GM18505 (cell line): ENCODE measurements around the gene SLC16A7.

Experiments
- ATAC-seq: cut with Tn5 transposase; IDR thresholded peaks from one replicate; pipeline ENCODE4 v1.9.1; 2021; ENCODE audit not compliant: unreplicated experiment
- POLR2A ChIP-seq: IDR thresholded peaks from 4 replicates; pipeline ENCODE4 v1.6.1; 2011; ENCODE audit warnings: borderline replicate concordance; ENCODE audit not compliant: insufficient read depth, insufficient read length; ENCODE audit errors: extremely low read depth

SLC16A7 gene

DNA sequence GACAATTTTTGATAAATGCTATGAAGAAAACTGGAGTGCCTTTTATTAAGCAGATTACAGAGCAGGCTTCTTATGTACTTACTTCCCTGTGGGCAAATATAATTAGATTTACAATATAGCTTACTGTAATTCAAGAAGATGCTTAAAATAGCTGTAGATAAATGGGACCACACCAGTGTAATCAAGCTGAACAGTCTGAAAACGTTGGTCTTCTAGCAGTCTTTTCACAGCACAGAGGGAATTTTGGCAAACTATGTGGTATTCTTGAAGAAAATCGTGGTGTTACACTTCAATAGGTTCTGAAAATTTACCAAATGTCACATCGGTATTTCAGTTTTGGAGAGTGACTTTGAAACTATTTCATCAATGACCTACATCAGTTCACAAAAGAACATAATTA is 47.7 kb downstream of the SLC16A7 start:
- no peak for ATAC-seq
- no peak for TF ChIP-seq POLR2A

DNA sequence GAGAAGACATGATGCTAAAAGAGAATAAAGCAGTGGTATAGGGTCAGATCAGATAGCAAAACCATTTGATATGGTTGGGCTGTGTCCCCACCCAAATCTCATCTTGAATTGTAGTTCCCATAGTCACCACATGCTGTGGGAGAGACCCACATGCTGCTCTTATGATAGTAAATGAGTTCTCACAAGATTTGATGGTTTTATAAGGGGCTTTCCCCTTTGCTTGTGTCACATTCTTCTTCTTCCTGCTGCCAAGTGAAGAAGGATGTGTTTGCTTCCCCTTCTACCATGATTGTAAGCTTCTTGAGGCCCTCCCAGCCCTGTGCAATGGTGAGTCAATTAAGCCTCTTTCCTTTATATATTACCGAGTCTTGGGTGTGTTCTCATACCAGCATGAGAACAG is 49.4 kb downstream of the SLC16A7 start:
- TF ChIP-seq POLR2A = no peak
- ATAC-seq = no peak

DNA sequence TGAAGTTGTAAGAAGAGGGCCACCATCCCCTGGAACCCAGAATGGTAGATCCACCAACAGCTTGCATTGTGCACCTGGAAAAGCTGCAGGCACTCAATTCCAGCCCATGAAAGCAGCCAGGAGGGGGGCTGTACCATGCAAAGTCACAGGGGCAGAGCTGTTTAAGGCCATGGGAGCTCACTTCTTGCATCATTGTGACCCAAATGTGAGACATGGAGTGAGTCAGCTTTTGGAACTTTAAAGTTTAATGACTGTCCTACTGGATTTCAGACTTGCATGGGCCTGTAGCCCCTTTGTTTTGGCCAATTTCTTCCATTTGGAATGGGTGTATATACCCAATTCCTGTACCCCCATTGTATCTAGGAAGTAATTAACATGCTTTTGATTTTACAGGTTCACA is 50.8 kb downstream of the SLC16A7 start:
- no peak for TF ChIP-seq POLR2A
- no peak for ATAC-seq

DNA sequence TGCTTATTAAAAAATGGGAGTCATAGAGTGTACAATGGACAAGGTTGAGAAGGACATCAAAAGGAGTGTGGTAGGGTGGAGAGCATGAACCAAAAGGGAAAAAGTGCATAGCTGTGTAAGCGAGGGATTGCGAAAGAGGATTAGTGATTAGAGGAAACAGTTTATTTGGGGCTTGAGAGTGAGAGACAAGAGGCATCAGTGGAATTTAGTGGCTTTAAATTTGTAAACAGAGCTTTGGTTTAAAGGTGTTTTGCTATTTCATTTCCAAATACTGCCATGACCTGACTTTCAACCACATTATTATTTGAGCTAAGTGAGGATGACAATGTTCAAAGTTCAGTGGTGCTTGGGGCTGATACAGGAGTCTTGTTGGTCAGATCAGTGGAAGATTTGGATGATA is 53.4 kb downstream of the SLC16A7 start:
- TF ChIP-seq POLR2A = no peak
- ATAC-seq = no peak

DNA sequence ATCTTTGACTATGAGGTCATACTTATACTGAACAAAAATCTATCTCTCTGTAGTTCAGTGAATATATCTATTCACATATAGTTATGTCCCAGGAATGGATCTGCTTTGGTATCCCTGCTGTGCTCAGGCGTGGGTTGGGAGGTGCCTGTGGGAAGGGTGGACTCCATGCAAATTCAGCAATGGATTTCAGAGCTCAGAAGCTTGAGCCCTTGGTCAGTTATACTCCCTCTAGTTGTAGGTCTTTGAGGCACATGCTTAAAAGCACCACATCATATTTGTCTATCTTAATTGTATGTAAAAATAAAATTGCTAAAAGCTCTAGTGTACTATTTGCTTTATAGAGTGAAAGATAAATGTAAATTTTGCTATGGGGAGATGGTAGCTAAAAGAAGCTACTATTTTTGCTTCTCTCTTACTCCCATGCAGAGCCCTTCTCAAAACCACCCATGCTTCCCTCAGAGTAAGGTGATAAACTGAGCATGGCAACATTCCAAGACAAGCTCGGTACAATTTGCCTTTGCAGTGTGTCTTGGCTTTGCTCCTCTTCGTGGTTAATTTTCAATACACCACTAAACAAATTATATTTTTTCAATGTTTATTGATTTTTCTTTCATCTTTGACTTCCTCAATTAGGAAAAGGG is 54.9 kb downstream of the SLC16A7 start:
- ATAC-seq = no peak
- no peak for TF ChIP-seq POLR2A

DNA sequence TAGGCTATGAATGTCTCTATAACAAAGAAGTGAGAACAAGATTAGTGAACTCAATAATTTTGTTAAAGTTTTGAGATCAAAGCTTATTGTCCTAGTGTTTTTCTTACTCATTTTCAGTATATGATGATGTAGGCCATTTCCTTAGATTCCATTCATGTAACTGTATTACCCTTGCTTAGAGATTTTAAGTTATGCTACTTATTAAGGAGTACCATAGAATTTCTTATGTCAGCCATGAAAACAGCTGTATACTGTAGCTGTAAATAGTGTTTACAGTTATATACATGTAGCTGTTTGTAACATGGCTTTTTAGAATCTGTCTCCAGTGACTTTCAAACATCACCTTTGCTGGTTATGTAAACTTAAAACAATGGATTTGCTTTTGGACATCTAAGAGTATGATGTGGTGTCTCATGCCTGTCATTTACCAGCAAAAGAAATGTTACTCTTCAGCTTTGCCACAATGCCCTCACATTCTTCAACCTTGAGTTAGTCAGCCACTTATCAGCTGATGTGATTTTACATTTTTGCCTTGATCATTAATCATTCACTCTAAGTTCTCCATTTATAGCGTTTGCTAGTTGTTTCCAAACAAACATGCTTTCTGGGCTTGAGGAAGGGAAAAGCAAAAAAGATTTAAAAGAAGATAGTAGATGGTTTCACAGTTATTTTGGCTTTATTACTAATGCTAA is 55.5 kb downstream of the SLC16A7 start:
- ATAC-seq = no peak
- no peak for TF ChIP-seq POLR2A

DNA sequence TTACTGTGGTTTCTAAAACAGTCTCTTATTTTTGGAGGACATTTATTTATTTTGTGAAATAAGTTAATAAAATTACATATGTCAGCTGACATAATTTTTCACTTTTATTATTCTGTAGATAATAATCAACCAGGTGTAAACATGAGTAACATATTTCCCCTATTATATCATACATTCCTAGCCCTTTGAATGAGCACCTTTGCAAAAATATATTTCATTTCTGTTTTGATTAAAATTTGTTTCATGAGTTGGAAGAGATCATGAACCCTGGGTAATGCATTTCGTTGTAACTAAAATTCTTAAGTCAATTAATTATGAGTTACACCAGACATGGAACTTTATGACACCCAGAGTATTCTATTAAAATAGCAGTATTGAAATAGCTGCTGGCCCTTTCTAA is 56.3 kb downstream of the SLC16A7 start:
- no peak for TF ChIP-seq POLR2A
- ATAC-seq = no peak

DNA sequence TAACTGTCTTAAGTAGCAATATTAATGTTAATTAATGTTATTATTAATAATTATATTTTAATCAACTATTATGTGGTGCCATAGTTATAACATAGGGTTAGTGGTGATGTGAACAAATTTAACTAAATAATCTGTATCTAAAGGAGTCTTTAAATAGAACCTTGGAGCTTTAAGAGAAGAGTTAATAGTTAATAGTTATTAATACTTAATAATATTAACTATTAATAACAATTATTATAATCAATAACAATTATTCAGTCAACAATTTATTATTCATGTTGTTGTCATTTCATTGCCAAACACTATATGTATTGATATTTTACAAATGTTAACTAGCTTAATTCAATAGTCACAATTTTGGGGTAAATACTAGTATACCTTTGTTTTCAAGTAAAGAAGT is 58.2 kb downstream of the SLC16A7 start:
- TF ChIP-seq POLR2A = no peak
- no peak for ATAC-seq

DNA sequence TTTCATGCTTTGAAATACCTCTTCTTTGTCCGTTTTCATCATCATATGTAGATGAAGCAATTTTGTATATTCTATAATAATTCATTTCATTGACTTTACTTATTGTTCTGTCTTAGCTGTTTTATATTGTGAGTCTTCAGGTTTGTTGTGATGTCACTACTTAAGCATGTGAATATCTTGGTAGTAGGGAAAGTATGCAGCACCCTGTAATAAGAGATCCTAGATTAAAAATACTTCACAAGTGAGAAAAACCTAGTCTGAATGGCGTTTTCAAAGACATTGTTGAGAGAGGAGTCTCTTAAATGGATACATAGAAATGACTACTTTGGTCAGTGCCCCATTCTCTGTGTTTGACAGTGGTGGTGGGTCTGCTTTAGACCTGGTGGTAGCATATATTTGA is 61.4 kb downstream of the SLC16A7 start:
- no peak for ATAC-seq
- TF ChIP-seq POLR2A = no peak

DNA sequence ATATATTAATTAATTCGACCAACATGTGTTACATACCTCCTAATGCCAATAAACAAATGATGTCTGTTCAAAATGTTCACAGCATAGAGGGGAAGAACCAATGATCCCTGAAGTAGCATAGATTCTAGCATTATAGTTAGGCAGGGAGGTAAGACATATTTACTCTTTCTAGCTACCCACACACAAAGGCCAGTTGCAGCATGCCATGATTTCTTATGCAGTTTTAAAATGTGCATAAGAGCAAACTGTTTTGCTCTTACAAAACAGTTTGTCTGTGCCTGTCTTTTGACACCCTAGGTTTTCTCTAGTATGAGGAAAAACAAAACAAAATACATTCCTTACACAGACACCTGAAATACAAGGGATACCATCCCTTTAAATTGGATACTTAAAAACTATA is 61.9 kb downstream of the SLC16A7 start:
- no peak for ATAC-seq
- no peak for TF ChIP-seq POLR2A

DNA sequence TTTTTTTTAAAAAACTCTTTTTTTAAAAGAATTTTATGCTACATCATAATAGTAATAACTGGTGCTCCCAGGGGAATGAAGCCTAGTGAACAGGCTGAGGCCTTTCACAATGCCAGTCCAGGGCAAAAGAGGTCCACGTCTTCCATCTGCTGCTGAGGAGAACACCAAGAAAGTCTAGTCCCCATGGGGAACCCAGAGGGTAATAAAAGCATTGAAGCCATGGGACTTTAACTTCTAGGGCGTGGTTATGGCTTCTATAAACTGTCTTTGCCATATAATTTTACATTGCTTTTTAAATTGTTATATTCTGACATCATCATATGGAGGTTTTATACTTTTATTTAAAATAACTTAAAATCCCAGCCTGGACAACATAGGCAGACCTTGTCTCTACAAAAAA is 64.3 kb downstream of the SLC16A7 start:
- TF ChIP-seq POLR2A = no peak
- ATAC-seq = no peak

DNA sequence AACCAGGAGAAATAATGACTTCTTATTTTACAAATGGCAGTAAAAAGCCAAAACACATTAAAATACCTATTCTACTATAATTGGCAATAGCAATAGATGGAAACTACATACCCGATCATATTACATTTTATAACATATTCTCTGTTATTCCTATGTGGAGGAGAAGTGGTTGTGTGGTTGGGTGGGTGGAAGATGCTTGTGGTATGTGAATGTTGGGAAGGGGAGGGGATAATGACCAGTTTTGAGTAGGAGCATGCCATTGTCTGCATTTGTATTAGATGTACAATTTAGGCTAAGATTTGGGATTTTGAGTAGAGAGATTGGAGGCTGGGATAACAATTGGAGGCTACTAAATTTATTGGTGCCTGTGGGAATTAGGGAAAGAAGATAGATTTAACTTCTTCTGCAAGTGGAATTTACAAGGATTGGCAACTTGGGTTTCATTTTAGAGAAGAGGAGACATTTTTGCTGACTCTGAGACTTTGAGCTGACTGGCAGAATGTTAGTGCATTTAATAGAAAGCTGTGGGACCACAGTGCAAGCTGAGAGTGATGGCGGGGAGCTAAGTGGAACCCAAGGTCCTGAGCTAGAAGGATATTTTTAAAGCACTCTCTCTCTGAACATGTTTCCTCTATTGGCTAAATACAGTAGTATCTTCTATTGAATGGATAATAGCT is 65.2 kb downstream of the SLC16A7 start:
- no peak for ATAC-seq
- no peak for TF ChIP-seq POLR2A

DNA sequence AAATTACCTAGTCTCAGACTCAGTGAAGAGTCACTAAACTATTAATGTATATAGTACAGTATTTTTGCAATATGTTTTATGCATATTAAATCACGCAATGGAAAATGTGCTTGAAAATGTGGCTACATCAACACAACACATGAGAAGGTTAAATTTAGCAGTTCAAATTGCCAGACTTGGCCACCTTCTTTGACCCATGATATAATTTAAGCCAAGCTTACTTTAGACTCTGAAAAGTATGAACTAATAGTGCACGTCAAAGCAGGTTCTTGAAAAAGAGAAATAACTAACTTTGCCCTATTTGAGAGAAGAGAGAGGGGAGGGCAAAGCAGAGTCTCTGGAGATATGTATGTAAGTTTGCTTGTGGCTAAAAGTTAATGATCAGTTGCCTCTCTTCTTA is 68.7 kb downstream of the SLC16A7 start:
- no peak for TF ChIP-seq POLR2A
- no peak for ATAC-seq

DNA sequence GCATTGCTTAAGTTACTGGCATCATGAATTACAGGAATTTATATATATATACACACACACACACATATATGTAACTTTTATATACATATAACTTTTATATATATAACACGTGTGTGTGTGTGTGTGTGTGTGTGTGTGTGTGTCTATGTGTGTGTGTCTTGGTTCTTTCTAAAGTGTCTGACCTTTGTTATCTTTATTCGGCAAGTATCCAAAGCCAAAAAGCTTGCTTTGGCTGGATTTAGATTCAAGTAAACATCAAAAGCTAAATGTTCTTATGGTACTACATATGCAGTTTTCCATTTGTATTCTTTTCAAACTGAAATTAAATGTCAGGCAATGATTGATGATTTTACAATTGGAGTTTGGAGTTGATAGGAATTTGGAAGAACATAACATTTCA is 69.9 kb downstream of the SLC16A7 start:
- TF ChIP-seq POLR2A = no peak
- no peak for ATAC-seq

DNA sequence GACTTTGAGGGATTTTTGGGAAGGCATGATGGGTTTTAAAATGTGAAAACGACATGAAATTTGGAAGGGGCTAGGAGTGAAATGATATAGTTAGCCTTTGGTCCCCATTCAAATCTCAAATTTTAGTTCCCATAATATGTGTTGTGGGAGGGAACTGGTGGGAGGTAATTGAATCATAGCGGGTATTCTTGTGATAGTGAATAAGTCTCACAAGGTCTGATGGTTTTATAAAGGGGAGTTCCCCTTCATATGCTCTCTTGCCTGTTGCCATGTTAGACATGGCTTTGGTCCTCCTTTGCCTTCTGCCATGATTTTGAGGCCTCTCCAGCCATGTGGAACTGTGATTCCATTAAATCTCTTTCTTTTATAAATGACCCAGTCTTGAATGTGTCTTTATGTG is 72.8 kb downstream of the SLC16A7 start:
- TF ChIP-seq POLR2A = no peak
- ATAC-seq = no peak

DNA sequence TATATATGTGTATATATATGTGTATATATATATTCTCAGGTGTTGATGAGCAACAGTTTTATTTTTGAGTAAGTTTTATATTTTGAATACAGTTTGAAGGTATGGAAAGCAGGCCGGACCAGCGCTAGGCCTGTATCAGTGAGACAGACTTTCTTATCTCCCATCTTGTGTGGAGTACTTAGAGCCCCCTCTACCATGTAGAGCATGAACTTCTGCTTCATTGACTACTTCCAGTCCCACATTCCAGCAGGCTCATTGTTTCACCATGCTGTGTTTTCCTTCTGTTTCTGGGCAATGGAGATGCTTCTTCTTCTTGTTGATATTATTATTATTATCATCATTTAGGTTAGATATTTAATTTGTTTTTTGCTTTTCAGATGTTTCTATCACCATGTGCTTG is 76.4 kb downstream of the SLC16A7 start:
- ATAC-seq = no peak
- TF ChIP-seq POLR2A = no peak
